Fibroblast of mammary gland (primary cell): ENCODE measurements around the gene LAMA3.
"Not testable (repeated sequence)": the region's sequence is repeated elsewhere in the genome, so short reads cannot be mapped to it uniquely, and the experiment has no call there.

ENCODE experiments used
- DNase-seq: peaks from one replicate; pipeline ENCODE4 v3.0.0-alpha.2; 2010; ENCODE audit warnings: low read depth
- H3K4me3 ChIP-seq: 2 replicates; pipeline ENCODE4 v1.5.1; 2011; ENCODE audit warnings: low read depth, mild to moderate bottlenecking, low read length, moderate library complexity; ENCODE audit not compliant: control insufficient read depth
- CTCF ChIP-seq: conservative IDR thresholded peaks from 2 replicates; pipeline ENCODE4 v1.5.1; 2011; ENCODE audit warnings: low read depth, low read length, inconsistent platforms; ENCODE audit not compliant: control insufficient read depth, insufficient read depth

Gene LAMA3

DNA sequence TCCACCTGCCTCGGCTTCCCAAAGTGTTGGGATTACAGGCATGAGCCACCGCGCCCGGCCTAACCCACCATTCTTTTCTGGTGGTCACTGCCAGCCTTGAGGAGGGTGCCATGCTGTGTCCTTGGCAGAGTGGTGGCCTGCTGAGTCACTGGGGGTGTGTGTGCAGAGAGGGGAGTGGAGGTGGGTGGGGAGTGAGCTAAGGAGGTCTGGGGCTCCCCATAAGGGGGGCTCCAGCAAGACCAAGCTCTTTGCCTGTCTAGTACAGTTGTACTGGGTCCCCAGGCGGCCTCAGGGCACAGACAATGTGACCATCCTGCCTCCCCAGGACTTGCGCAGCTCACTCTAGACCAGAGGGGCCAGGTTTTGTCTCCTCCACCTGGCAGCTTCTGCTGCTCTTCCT is 36.1 kb downstream of the LAMA3 start:
- H3K4me3 ChIP-seq = no peak overlapping the region
- DNase-seq = no peak
- TF ChIP-seq CTCF = no peak

- no peak for TF ChIP-seq CTCF
- no peak overlapping the region for H3K4me3 ChIP-seq
- DNase-seq = peak; percentile 42
Observed at GRCh38 chr18:23725827-23726661, 36.8 kb downstream of the LAMA3 start.

DNA sequence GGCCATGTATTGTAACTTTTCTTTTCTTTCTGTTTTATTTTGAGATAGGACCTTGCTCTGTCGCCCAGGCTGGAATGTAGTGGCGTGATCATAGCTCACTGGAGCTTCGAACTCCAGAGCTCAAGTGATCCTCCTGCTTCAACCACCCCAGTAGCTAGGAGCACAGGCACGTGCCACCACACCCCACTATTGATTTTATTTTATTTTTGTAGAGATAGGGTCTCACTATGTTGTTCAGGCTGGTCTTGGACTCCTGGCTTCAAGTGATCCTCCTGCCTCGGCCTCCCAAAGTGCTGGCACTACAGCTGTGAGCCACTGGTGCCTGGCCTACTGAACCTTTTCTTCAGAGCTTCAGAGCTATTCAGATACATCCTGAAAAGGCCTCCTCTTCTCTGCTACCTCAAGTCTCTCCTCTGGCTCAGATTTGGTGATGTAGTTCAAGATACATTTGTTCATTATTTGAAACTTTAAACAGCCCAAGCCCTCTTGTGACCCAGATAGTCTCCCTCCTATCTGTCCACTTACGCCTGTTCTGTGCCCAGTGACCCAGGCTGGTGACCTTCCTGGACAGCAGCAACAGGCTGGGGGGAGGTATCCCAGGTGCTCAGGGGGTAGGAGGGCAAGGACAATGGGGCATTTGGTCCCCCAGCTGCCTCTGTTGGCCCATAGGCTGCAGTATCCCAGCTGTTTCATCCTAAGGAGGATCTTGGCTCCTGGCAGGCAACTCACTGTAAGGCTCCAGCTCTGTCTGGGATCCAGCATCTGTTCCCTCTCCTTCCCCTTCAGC is 38.6 kb downstream of the LAMA3 start:
- H3K4me3 ChIP-seq = no peak overlapping the region
- no peak for TF ChIP-seq CTCF
- no peak for DNase-seq

DNA sequence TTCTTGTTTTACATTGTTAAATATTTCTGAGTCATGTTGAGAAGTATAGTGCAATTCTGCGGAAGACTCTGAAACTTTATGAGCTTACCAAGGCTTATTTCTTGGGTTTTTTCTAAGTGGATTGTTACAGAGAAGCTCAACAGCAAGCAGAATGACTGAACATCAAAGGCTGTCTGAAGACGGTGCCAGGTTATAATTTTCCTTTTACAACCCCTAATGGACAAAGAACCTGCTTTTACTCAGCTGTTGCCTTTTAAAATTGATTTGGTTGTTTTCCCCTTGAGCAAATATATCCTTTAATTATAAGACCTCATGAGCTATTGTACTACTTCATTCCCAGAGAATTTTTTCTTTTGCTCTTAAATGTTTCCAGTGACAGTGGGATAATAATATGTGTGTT is 41.6 kb downstream of the LAMA3 start:
- no peak for TF ChIP-seq CTCF
- DNase-seq = no peak

GRCh38 chr18:23731861-23732260 is 42.6 kb downstream of the LAMA3 start:
- no peak overlapping the region for H3K4me3 ChIP-seq
- no peak for DNase-seq
- TF ChIP-seq CTCF = no peak

More for the DNA sequence above, 41.6 kb downstream of the LAMA3 start:
- no peak overlapping the region for H3K4me3 ChIP-seq

GRCh38 chr18:23732439-23732838 is 43.2 kb downstream of the LAMA3 start:
- no peak for TF ChIP-seq CTCF

DNA sequence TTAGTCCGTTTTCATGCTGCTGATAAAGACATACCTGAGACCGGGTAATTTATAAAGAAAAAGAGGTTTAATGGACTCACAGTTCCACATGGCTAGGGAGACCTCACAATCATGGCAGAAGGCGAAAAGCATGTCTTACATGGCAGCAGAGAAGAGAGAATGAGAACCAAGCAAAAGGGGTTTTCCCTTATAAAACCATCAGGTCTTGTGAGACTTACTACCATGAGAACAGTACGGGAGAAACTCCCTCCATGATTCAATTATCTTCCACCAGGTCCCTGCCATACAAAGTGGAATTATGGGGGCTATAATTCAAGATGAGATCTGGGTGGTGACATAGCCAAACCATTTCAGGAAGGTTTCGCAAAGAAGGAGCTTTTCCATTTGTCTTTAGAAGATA is 44.0 kb downstream of the LAMA3 start:
- H3K4me3 ChIP-seq = not testable (repeated sequence)

More at GRCh38 chr18:23732439-23732838, 43.2 kb downstream of the LAMA3 start:
- no peak for DNase-seq
- no peak overlapping the region for H3K4me3 ChIP-seq

More for the DNA sequence above, 44.0 kb downstream of the LAMA3 start:
- not testable (repeated sequence) for DNase-seq
